Thyroid gland (tissue), 4 donors: ENCODE data around the gene FAM240A.

Experiments used
- POLR2A ChIP-seq, 2 donors: fragments of 450-650 bp; IDR thresholded peaks; one replicate each; pipeline ENCODE4 v1.6.1; 2017; ENCODE audit warnings: antibody characterized with exemption in 2 of 2, mild to moderate bottlenecking in 2 of 2, moderate library complexity in 1 of 2
- TF ChIP-seq, protein P1 (sequence below), 6 experiments: fragments of 200-600 bp in 3 of 6; fragments of 450-650 bp in 3 of 6; sonication (generic) in 3 of 6; IDR thresholded peaks; one replicate each; pipeline ENCODE4 v1.5.1; 2016 to 2019; ENCODE audit warnings: antibody characterized with exemption in 6 of 6, mild to moderate bottlenecking in 2 of 6, inconsistent platforms in 1 of 6, moderate library complexity in 1 of 6

DNA sequence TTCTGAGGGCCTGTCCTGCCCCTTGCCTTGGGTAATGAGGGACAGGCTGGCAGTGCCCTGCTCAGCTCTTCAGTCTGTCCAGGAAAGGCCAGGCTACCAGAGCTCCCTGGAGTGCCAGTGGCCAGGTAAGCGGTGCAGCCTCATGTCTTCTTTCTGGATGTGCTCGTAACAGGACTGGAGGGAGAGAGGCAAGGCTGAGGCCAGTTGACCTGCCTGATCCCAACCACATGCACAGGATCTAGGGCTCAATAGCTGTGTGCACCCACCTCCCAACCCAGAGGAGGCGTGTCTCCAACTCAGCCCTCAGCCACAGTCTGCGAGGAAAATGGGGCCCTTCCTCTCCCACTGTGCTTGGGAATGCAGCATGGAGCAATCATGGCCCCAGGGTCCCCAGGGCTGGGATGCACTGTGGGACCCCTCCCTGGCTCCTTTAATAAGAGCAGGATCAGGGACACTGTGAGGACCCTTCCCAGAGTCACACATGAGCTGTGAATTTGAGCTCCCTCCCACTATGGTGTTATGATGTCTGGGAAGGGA is 58.6 kb downstream of the FAM240A start:
- TF ChIP-seq, protein P1, sequence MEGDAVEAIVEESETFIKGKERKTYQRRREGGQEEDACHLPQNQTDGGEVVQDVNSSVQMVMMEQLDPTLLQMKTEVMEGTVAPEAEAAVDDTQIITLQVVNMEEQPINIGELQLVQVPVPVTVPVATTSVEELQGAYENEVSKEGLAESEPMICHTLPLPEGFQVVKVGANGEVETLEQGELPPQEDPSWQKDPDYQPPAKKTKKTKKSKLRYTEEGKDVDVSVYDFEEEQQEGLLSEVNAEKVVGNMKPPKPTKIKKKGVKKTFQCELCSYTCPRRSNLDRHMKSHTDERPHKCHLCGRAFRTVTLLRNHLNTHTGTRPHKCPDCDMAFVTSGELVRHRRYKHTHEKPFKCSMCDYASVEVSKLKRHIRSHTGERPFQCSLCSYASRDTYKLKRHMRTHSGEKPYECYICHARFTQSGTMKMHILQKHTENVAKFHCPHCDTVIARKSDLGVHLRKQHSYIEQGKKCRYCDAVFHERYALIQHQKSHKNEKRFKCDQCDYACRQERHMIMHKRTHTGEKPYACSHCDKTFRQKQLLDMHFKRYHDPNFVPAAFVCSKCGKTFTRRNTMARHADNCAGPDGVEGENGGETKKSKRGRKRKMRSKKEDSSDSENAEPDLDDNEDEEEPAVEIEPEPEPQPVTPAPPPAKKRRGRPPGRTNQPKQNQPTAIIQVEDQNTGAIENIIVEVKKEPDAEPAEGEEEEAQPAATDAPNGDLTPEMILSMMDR (IDR thresholded peaks at IDR 0.05) = no peak
- no peak for TF ChIP-seq POLR2A (IDR thresholded peaks at IDR 0.05)
